Natural killer cell (primary cell): ENCODE data around the gene ATP1A3. TPM values are rescaled to one million over a fixed set of nuclear protein-coding genes. Genes with fewer than 3 reads are reported as not detected.
A peak's percentile ranks its signal among the peaks of the same experiment; 100 is the strongest.

Experiments used
- ATAC-seq, 3 donors: fragments of 150-1000 bp in 2 of 3; fragments of 200-7000 bp in 1 of 3; cut with Tn5 transposase; 1 replicate in 1 of 3; 2 replicates in 2 of 3; pipeline ENCODE4 v1.10.0; 2021; ENCODE audit warnings: mild to moderate bottlenecking in 2 of 3, moderate library complexity in 2 of 3
- DNase-seq, 2 donors: peaks; one replicate each; pipeline versions ENCODE4 v3.0.0 to v3.0.0-alpha.2; 2013 to 2021; ENCODE audit warnings: mixed read lengths in 1 of 2
- H3K27ac ChIP-seq: one replicate; pipeline ENCODE4 v1.5.1; 2013; ENCODE audit warnings: mild to moderate bottlenecking, low read length
- H3K27me3 ChIP-seq: one replicate; pipeline ENCODE4 v1.6.1; 2013; ENCODE audit warnings: low read length; ENCODE audit not compliant: control insufficient read depth, insufficient read depth
- H3K36me3 ChIP-seq: one replicate; pipeline ENCODE4 v1.6.1; 2013; ENCODE audit warnings: low read length; ENCODE audit not compliant: control insufficient read depth, insufficient read depth
- H3K4me1 ChIP-seq: one replicate; pipeline ENCODE4 v1.6.1; 2013; ENCODE audit warnings: low read length; ENCODE audit not compliant: control insufficient read depth, insufficient read depth
- H3K4me3 ChIP-seq: one replicate; pipeline ENCODE4 v1.5.1; 2013; ENCODE audit warnings: low read length
- H3K9me3 ChIP-seq: one replicate; pipeline ENCODE4 v1.6.1; 2013; ENCODE audit warnings: low read length; ENCODE audit not compliant: control insufficient read depth, insufficient read depth
- H3K27ac Mint-ChIP-seq, 2 donors: one replicate each; pipeline ENCODE4 v1.8.0; 2022; ENCODE audit warnings: mild to moderate bottlenecking in 2 of 2, mixed read lengths in 2 of 2, moderate library complexity in 1 of 2
- H3K27me3 Mint-ChIP-seq, 2 donors: one replicate each; pipeline ENCODE4 v1.8.0; 2022; ENCODE audit warnings: low read depth in 2 of 2, mixed read lengths in 2 of 2
- H3K36me3 Mint-ChIP-seq: one replicate; pipeline ENCODE4 v1.8.0; 2022; ENCODE audit warnings: mixed read lengths
- H3K4me1 Mint-ChIP-seq, 2 donors: one replicate each; pipeline ENCODE4 v1.8.0; 2022; ENCODE audit warnings: mixed read lengths in 2 of 2
- H3K4me3 Mint-ChIP-seq: one replicate; pipeline ENCODE4 v1.8.0; 2022; ENCODE audit warnings: mild to moderate bottlenecking, moderate library complexity, mixed read lengths
- H3K9me3 Mint-ChIP-seq, 2 donors: one replicate each; pipeline ENCODE4 v1.8.0; 2022; ENCODE audit warnings: mixed read lengths in 2 of 2
- CTCF ChIP-seq: fragments of 200-600 bp; IDR thresholded peaks from one replicate; pipeline ENCODE4 v1.8.0; 2022; ENCODE audit warnings: antibody characterized with exemption
- WGBS: methylation state at CpG from one replicate; pipeline ENCODE4 v1.1.7; 2013; ENCODE audit warnings: missing lambda C conversion rate; ENCODE audit not compliant: insufficient coverage; 5-methylcytosine and 5-hydroxymethylcytosine counted together
- intact Hi-C: fragments of 100-400 bp; cut with micrococcal nuclease; formaldehyde crosslinking; loops from one replicate; pipeline ENCODE4 v1.14.2; 2022
- total RNA-seq, 4 donors: library from RNA; stranded (reverse); fragments of 120-200 nt in 1 of 4; gene quantifications; one replicate each; pipeline versions ENCODE4 v1.2.3 to v1.2.4, GENCODE V29; 2013 to 2022

Gene ATP1A3
- total RNA-seq, 3 donors from 2014 or later (not counting 1 experiment from before 2014, with no cell fraction given): 13.5 to 18.2 (median 14.0) TPM

- no peaks in the 10 kb centered on the region for H3K9me3 ChIP-seq
- H3K4me3 Mint-ChIP-seq: peak overlapping the region; percentile 69
- no peak overlapping the region for H3K27ac ChIP-seq
- ATAC-seq: no peak
- intact Hi-C loops: no loop called here
- peaks cover 57% of the 10 kb centered on the region for H3K4me1 ChIP-seq
- H3K4me3 ChIP-seq: no peak overlapping the region
- WGBS: 46% methylated on average over 4 of the region's 7 CpGs
- H3K36me3 ChIP-seq: no peaks in the 10 kb centered on the region
- H3K27ac Mint-ChIP-seq: peak overlapping the region in 1 of 2 donors; percentile 12
- no peaks in the 10 kb centered on the region for H3K36me3 Mint-ChIP-seq
- peaks cover 8 to 16% of the 10 kb centered on the region in 2 donors for H3K27me3 Mint-ChIP-seq
- H3K4me1 Mint-ChIP-seq: peaks cover 39 to 56% of the 10 kb centered on the region in 2 donors
- no peak for DNase-seq
- H3K9me3 Mint-ChIP-seq: no peaks in the 10 kb centered on the region
- TF ChIP-seq CTCF: no peak
- peaks cover 33% of the 10 kb centered on the region for H3K27me3 ChIP-seq
Observed at GRCh38 chr19:41930322-41930722, 63.7 kb downstream of the ATP1A3 start.

GRCh38 chr19:41929536-41930071 is 64.4 kb downstream of the ATP1A3 start:
- no peaks in the 10 kb centered on the region for H3K9me3 Mint-ChIP-seq
- H3K4me3 Mint-ChIP-seq: peak overlapping the region; percentile 90
- peaks cover 32 to 49% of the 10 kb centered on the region in 2 donors for H3K4me1 Mint-ChIP-seq
- TF ChIP-seq CTCF: no peak
- peaks cover under 1 to 10% of the 10 kb centered on the region in 2 donors for H3K27me3 Mint-ChIP-seq
- Histone ChIP-seq H3K27me3 (peaks cover 31% of the 10 kb centered on the region), H3K36me3 (no peaks in the 10 kb centered on the region), H3K9me3 (no peaks in the 10 kb centered on the region), H3K27ac (no peak overlapping the region), H3K4me1 (peaks cover 50% of the 10 kb centered on the region), H3K4me3 (no peak overlapping the region)
- no peak for DNase-seq
- peak overlapping the region; percentile 10 to 80 for H3K27ac Mint-ChIP-seq
- no peaks in the 10 kb centered on the region for H3K36me3 Mint-ChIP-seq
- ATAC-seq: no peak
- 42% methylated on average over 14 of the region's 14 CpGs for WGBS
- intact Hi-C loops: no loop called here

- DNase-seq (peak in 1 of 2 donors; percentile 76), ATAC-seq (peak; percentile 49 to 63 (median 61))
- no peak for TF ChIP-seq CTCF
- Histone ChIP-seq H3K9me3 (no peaks in the 10 kb centered on the region), H3K4me1 (peaks cover 43% of the 10 kb centered on the region), H3K27me3 (peaks cover 38% of the 10 kb centered on the region), H3K27ac (no peak overlapping the region), H3K4me3 (peak overlapping the region; percentile 49), H3K36me3 (no peaks in the 10 kb centered on the region)
- Mint-ChIP-seq H3K9me3 (no peaks in the 10 kb centered on the region), H3K4me3 (peak overlapping the region; percentile 90), H3K27ac (peak overlapping the region; percentile 10 to 80), H3K36me3 (no peaks in the 10 kb centered on the region), H3K4me1 (peaks cover 28 to 42% of the 10 kb centered on the region in 2 donors), H3K27me3 (peaks cover 0 to 10% of the 10 kb centered on the region in 2 donors)
- 7% methylated on average over 28 of the region's 29 CpGs for WGBS
- intact Hi-C loops: no loop called here
Observed at GRCh38 chr19:41928754-41929535, 65.1 kb downstream of the ATP1A3 start.
